K562 (cell line): ENCODE measurements around the gene CHMP3. TPM values are rescaled to one million over a fixed set of nuclear protein-coding genes. Genes with fewer than 3 reads are reported as not detected.

Experiments used
- CUX1 ChIP-seq: fragments of 200-800 bp; sonication (Bioruptor generic); IDR thresholded peaks from 2 replicates; pipeline ENCODE4 v1.6.1; 2016; ENCODE audit warnings: missing genetic modification characterization, missing compliant biosample characterization
- GATAD2B ChIP-seq: fragments of 450-650 bp; IDR thresholded peaks from 2 replicates; pipeline ENCODE4 v1.6.1; 2017; ENCODE audit warnings: mild to moderate bottlenecking, borderline replicate concordance
- RHOXF2B ChIP-seq: fragments of 250-450 bp; sonication (Bioruptor Pico); conservative IDR thresholded peaks from 2 replicates; pipeline ENCODE4 v1.5.1; 2021
- U2AF2 ChIP-seq: fragments of 200-400 bp; formaldehyde crosslinking; optimal IDR thresholded peaks from 2 replicates; pipeline ENCODE3; 2017; ENCODE audit warnings: low read depth, mild to moderate bottlenecking, low read length
- XRCC3 ChIP-seq: fragments of 450-650 bp; IDR thresholded peaks from 2 replicates; pipeline ENCODE4 v1.6.1; 2017; ENCODE audit warnings: mild to moderate bottlenecking, moderate library complexity
- ZNF444 ChIP-seq: fragments of 250-450 bp; sonication (Bioruptor Pico); IDR thresholded peaks from 2 replicates; pipeline ENCODE4 v1.4.0; 2020; ENCODE audit warnings: mild to moderate bottlenecking, moderate library complexity
- ZNF511 ChIP-seq: sonication (generic); formaldehyde crosslinking; IDR thresholded peaks from 2 replicates; pipeline ENCODE4 v1.8.0; 2022; ENCODE audit warnings: mild to moderate bottlenecking, missing genetic modification reagents
- polyA plus RNA-seq, 8 experiments: library from polyadenylated mRNA; depleted of rRNA in 4 of 8; stranded (reverse) in 5 of 8; unstranded in 3 of 8; fragments of >200 nt; fragmentation: Nextera tagmentation in 2 of 8; fragmentation: Illumina TruSeq in 1 of 8; extraction: Ambion mirVana in 2 of 8; extraction: Trizol in 1 of 8; gene quantifications; 2 replicates each; pipeline versions ENCODE4 v1.2.1 to v1.2.3, GENCODE V29; 2011 to 2014; ENCODE audit warnings: inconsistent platforms in 1 of 8, missing spikeins in 1 of 8
- total RNA-seq, 7 experiments: library from RNA; depleted of rRNA in 6 of 7; stranded (reverse); fragments of >200 nt in 6 of 7; fragmentation: Illumina TruSeq in 2 of 7; extraction: Trizol in 2 of 7; gene quantifications; 2 replicates each; pipeline versions ENCODE4 v1.2.1 to v1.2.3, GENCODE V29; 2011 to 2021; ENCODE audit warnings: low replicate concordance in 1 of 7

The CHMP3 gene
- total and polyA plus RNA-seq, 9 of the 15 experiments (the other 6 are each of a cell fraction or from before 2014, with no cell fraction given): 20.6 to 52.5 (median 31.7) TPM

DNA sequence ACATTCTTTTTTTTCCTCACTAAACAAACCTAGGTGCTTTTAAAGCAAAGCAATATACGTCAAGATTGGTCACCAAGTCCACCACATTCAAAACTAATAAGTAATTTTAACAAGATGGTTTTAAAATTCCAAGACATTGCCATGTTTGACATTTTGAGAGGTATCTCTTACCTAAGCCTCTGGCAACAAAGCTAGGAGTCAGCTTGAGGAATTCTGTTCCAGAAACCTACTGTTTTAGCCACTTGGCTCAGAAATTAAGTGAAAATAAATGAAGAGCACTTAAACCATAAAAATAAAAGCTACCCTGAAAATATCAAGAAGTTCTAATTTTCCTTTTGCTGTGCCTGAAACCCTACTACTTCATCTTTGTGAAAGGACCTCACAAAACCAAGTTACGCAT lies 30.0 kb upstream of the CHMP3 start (continued):
- TF ChIP-seq CUX1 (CRISPR knock-in tag) (no peak), XRCC3 (no peak), GATAD2B (no peak), ZNF511 (CRISPR knock-in tag) (no peak), ZNF444 (CRISPR knock-in tag) (no peak), RHOXF2B (CRISPR knock-in tag) (no peak), U2AF2 (no peak)
